BLaER1 treated with 17β-estradiol and CSF1 and Interleukin-3, amounts not matched to agents 10 nM and 100 nM (cell line): ENCODE results near the gene DDX3X.
"Not testable (repeated sequence)": the region's sequence is repeated elsewhere in the genome, so short reads cannot be mapped to it uniquely, and the experiment has no call there.

ENCODE experiments used
- H3K27ac ChIP-seq, 11 experiments: shearing (Covaris generic); formaldehyde crosslinking; 2 replicates each; pipeline ENCODE4 v1.8.1; 2022
- H3K27me3 ChIP-seq, 11 experiments: shearing (Covaris generic); formaldehyde crosslinking; 2 replicates each; pipeline ENCODE4 v1.8.1; 2022
- H3K36me3 ChIP-seq, 11 experiments: shearing (Covaris generic); formaldehyde crosslinking; 2 replicates each; pipeline ENCODE4 v1.8.1; 2022
- H3K4me1 ChIP-seq, 10 experiments: shearing (Covaris generic); formaldehyde crosslinking; 2 replicates each; pipeline ENCODE4 v1.8.1; 2022
- H3K4me2 ChIP-seq, 11 experiments: shearing (Covaris generic); formaldehyde crosslinking; 2 replicates each; pipeline ENCODE4 v1.8.1; 2022
- H3K4me3 ChIP-seq, 10 experiments: shearing (Covaris generic); formaldehyde crosslinking; 2 replicates each; pipeline ENCODE4 v1.8.1; 2022
- H3K9ac ChIP-seq, 11 experiments: shearing (Covaris generic); formaldehyde crosslinking; 2 replicates each; pipeline ENCODE4 v1.8.1; 2022
- H3K9me3 ChIP-seq, 11 experiments: shearing (Covaris generic); formaldehyde crosslinking; replicated peaks in 1 of 11; 2 replicates each; pipeline ENCODE4 v1.8.1; 2022
- H4K20me1 ChIP-seq, 11 experiments: shearing (Covaris generic); formaldehyde crosslinking; 2 replicates each; pipeline ENCODE4 v1.8.1; 2022
- Cebpa-rat ChIP-seq, 11 experiments: shearing (Covaris generic); IDR thresholded peaks; 2 replicates each; pipeline ENCODE4 v1.8.1; 2022

The DDX3X gene

DNA sequence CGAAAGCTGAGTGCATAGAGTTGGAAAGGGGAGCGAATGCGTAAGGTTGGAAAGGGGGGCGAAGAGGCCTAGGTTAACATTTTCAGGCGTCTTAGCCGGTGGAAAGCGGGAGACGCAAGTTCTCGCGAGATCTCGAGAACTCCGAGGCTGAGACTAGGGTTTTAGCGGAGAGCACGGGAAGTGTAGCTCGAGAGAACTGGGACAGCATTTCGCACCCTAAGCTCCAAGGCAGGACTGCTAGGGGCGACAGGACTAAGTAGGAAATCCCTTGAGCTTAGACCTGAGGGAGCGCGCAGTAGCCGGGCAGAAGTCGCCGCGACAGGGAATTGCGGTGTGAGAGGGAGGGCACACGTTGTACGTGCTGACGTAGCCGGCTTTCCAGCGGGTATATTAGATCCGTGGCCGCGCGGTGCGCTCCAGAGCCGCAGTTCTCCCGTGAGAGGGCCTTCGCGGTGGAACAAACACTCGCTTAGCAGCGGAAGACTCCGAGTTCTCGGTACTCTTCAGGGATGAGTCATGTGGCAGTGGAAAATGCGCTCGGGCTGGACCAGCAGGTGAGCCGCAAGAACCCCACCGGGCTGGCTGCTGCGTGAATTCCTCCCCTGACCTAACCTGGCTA lies at the start of gene DDX3X:
Gene DDX3X (plus strand): TSS at position 419 of the 619 bp plus-strand sequence. CDS start 91 bp downstream, at position 510.
- H4K20me1 ChIP-seq: peaks cover 40 to 73% (median 47%) of the 10 kb centered on the region in 11 experiments
- peak within 1 kb of the TSS; percentile 80 to 99 (median 92) for H3K4me2 ChIP-seq
- H3K9me3 ChIP-seq: no peaks in the 10 kb centered on the region
- H3K4me3 ChIP-seq: peak within 1 kb of the TSS; percentile 86 to 97 (median 92)
- peak within 1 kb of the TSS; percentile 97 to 100 (median 99) for H3K27ac ChIP-seq
- peaks cover 18 to 36% (median 31%) of the 10 kb centered on the region in 11 experiments; a peak in 21 of 22 replicates for H3K36me3 ChIP-seq
- H3K9ac ChIP-seq: peak within 1 kb of the TSS; percentile 97 to 100 (median 99)
- peaks cover 54 to 69% (median 62%) of the 10 kb centered on the region in 10 experiments for H3K4me1 ChIP-seq
- TF ChIP-seq Cebpa-rat (IDR thresholded peaks at IDR 0.05): no peak
- peaks cover 14 to 43% (median 42%) of the 10 kb centered on the region in 11 experiments; a peak in 21 of 22 replicates for H3K27me3 ChIP-seq

DNA sequence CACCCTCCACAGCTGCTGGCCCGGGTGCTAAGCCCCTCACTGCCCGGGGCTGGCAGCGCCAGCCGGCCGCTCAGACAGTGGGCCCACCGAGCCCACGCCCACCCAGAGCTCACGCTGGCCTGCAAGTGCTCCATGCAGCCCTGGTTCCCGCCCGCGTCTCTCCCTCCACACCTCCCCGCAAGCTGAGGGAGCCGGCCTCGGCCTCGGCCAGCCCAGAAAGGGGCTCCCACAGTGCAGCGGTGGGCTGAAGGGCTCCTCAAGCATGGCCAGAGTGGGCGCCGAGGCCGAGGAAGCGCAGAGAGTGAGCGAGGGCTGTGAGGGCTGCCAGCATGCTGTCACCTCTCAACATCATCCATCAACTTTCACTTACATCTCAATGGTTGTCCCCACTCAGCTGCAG lies 48.0 kb upstream of the DDX3X start:
- H3K9ac ChIP-seq, H3K36me3 ChIP-seq, H3K27me3 ChIP-seq, H3K9me3 ChIP-seq, H4K20me1 ChIP-seq, H3K27ac ChIP-seq, H3K4me3 ChIP-seq, H3K4me2 ChIP-seq: not testable (repeated sequence)
- H3K4me1 ChIP-seq: peaks cover 0 to 18% (median 8%) of the 10 kb centered on the region in 10 experiments; a peak in 13 of 20 replicates

DNA sequence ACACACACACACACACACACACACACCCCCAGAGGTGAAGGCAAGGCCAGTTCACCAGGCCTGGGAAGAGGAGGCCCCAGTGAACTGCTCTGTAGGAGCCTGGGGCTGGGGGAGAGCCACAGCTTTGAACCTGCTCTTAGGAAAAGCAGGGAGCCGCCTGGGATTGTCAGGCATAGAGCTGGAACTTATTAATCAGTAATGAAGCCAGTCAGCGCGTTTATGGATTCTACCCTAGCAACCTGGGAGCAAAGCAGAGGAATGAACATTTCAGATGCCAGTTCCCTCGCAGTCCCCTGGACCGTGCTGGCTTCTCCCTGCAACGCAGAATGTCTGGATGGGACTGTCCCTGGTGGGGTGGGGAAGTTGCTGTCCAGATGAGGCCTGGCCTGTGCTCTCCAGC lies 45.3 kb upstream of the DDX3X start:
- Histone ChIP-seq H4K20me1 (no peaks in the 10 kb centered on the region; a peak in 1 of 22 replicates), H3K4me1 (peaks cover 0 to 18% (median 8%) of the 10 kb centered on the region in 10 experiments; a peak in 13 of 20 replicates), H3K36me3 (no peaks in the 10 kb centered on the region), H3K27ac (no peak overlapping the region), H3K9ac (no peak overlapping the region), H3K27me3 (no peaks in the 10 kb centered on the region), H3K9me3 (peaks cover 6 to 12% (median 11%) of the 10 kb centered on the region in 11 experiments), H3K4me3 (no peak overlapping the region), H3K4me2 (peak overlapping the region in 6 of 11 experiments; percentile 30 to 53 (median 42); a peak in 10 of 22 replicates)
- no peak for TF ChIP-seq Cebpa-rat (IDR thresholded peaks at IDR 0.05)

DNA sequence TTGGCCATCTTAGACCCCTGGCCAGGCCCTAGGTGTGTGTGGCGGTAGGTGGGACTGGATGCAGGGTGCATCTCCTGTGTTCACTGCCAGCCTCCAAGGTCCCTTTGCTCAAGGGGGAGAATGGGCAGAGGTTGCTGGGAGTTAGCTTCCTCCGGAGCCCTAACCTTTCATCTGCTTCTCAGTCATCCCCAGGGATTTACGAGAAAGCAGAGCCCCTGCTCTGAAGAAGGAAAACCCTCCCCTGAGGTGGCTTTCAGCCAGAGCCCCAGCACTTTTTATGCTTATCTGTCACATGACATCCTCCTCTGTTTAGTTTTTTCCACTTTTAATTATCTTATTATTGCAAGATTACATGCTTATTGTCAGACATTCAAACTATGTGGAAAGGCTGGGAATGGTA lies 44.9 kb upstream of the DDX3X start:
- TF ChIP-seq Cebpa-rat (IDR thresholded peaks at IDR 0.05): no peak
- peaks cover 6 to 13% (median 11%) of the 10 kb centered on the region in 11 experiments for H3K9me3 ChIP-seq
- H3K9ac ChIP-seq: no peak overlapping the region
- H3K4me3 ChIP-seq: no peak overlapping the region
- no peaks in the 10 kb centered on the region for H3K36me3 ChIP-seq
- H3K4me2 ChIP-seq: peak overlapping the region in 6 of 11 experiments; percentile 30 to 53 (median 42); a peak in 11 of 22 replicates
- H3K27ac ChIP-seq: no peak overlapping the region
- H3K4me1 ChIP-seq: peaks cover 0 to 14% (median 8%) of the 10 kb centered on the region in 10 experiments; a peak in 13 of 20 replicates
- H4K20me1 ChIP-seq: no peaks in the 10 kb centered on the region
- H3K27me3 ChIP-seq: no peaks in the 10 kb centered on the region

DNA sequence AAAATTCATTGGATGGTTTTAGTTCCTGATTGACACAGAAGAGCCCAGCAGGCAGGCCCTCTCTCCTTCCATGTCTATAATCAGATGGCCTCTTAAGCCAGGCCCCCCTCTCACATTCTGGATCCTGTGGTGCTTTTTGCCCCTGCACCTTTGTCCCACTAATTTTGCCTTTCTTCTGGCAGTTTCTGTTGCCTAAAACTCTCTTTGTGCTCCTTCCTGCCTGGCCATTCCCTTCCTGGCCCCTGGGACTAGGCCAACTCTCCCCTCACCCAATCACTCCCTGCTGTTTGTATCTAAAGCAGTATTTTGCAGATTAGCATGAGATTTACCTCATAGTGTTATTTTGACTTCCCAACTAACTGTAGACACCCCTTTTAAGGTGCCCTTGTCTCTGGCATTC lies 42.7 kb upstream of the DDX3X start:
- H3K27ac ChIP-seq: no peak overlapping the region

DNA sequence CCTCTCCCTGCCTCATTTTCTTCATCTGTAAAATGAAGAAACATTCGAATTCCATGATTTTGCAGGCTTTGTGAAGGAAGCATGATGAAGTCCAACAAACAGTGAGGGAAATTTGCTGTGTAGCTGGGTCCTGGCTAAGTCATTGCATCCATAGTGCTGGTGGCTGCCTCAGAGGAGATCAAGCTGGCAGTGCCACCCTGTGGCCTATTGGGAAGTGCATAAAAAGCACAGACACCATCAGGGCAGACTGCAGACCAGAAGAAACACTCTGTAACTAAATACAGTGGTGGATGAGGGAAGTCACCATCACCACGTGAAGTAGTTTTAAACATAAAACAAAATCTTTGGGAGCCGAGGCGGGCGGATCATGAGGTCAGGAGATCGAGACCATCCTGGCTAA lies 40.7 kb upstream of the DDX3X start:
- Histone ChIP-seq H3K4me3 (no peak overlapping the region), H3K9ac (no peak overlapping the region), H3K36me3 (no peaks in the 10 kb centered on the region), H3K27ac (no peak overlapping the region), H3K27me3 (no peaks in the 10 kb centered on the region), H3K4me1 (peaks cover 8 to 19% (median 16%) of the 10 kb centered on the region in 10 experiments), H3K9me3 (peaks cover 6 to 13% (median 11%) of the 10 kb centered on the region in 11 experiments), H3K4me2 (no peak overlapping the region), H4K20me1 (no peaks in the 10 kb centered on the region)
- TF ChIP-seq Cebpa-rat (IDR thresholded peaks at IDR 0.05): no peak

More for the DNA sequence above, 42.7 kb upstream of the DDX3X start:
- no peaks in the 10 kb centered on the region for H4K20me1 ChIP-seq
- peaks cover 0 to 13% (median 8%) of the 10 kb centered on the region in 10 experiments; a peak in 13 of 20 replicates for H3K4me1 ChIP-seq
- no peaks in the 10 kb centered on the region for H3K27me3 ChIP-seq
- H3K4me3 ChIP-seq: no peak overlapping the region
- no peak overlapping the region for H3K9ac ChIP-seq
- H3K4me2 ChIP-seq: no peak overlapping the region
- H3K9me3 ChIP-seq: peaks cover 6 to 13% (median 11%) of the 10 kb centered on the region in 11 experiments
- no peak for TF ChIP-seq Cebpa-rat (IDR thresholded peaks at IDR 0.05)
- no peaks in the 10 kb centered on the region for H3K36me3 ChIP-seq

DNA sequence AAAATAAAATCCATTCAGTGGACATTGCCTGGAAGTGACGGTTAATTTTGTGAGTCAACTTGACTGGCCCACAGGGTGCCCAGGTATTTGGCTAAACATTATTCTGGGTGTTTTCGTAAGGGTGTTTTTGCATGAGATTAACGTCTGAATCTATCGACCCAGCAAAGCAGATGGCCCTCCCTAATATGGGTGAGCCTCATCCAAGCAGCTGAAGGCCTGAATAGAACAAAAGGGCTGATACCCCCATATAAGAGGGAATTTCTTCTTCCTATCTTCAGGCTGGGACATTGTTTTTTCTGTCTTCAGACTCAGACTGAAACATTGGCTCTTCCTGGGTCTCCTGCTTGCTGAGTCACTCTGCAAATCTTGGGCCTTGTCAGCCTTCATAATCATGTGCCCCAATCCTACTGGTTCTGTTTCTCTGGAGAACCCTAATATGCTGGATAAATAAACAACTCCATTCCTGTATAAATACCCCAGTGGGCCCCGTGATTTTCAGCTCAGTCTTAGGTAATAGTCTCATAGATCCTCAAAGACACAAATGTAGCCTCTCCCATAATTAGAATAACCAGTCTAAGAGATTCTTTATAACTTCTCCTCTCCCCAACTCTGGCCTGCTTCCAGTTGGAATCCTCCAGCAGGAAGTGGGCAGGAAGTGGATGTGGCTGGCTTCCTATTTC lies 33.1 kb upstream of the DDX3X start:
- no peak for TF ChIP-seq Cebpa-rat (IDR thresholded peaks at IDR 0.05)
- peak overlapping the region in 7 of 11 experiments; percentile 4 to 54 (median 40); a peak in 13 of 22 replicates for H3K27ac ChIP-seq
- H3K27me3 ChIP-seq: no peaks in the 10 kb centered on the region
- H3K36me3 ChIP-seq: no peaks in the 10 kb centered on the region
- H3K9me3 ChIP-seq: no peaks in the 10 kb centered on the region
- no peak overlapping the region for H3K4me3 ChIP-seq
- peak overlapping the region in 1 of 11 experiments; percentile 2; a peak in 1 of 22 replicates for H3K9ac ChIP-seq
- H3K4me1 ChIP-seq: peaks cover 25 to 63% (median 47%) of the 10 kb centered on the region in 10 experiments
- H4K20me1 ChIP-seq: no peaks in the 10 kb centered on the region
- peak overlapping the region; percentile 14 to 84 (median 76); a peak in 21 of 22 replicates for H3K4me2 ChIP-seq

DNA sequence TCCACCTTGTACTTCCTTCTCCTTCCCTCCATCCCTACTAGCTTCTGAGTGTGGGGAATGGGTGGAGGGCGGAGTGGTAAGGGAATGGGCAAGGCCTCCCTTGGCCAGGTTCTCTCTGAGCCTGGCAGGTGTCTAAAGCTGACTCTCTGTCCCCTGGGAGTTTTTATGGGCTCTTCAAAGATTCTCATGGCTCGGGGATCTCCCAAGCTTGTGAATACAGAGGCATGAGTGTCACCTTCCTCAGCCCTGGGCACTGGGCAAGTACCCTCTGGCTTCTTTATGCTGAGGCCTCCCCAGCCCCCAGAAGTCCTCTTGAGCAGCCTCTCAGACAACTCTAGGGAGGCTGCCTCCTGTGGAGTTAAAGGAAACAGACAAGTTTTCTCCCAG lies 32.5 kb upstream of the DDX3X start:
- TF ChIP-seq Cebpa-rat (IDR thresholded peaks at IDR 0.05): no peak
- Histone ChIP-seq H3K27ac (peak overlapping the region in 6 of 11 experiments; percentile 37 to 54 (median 43); a peak in 12 of 22 replicates), H3K4me3 (no peak overlapping the region), H3K9me3 (no peaks in the 10 kb centered on the region), H4K20me1 (no peaks in the 10 kb centered on the region), H3K36me3 (no peaks in the 10 kb centered on the region), H3K27me3 (no peaks in the 10 kb centered on the region), H3K4me2 (peak overlapping the region; percentile 14 to 84 (median 76); a peak in 21 of 22 replicates), H3K9ac (peak overlapping the region in 1 of 11 experiments; percentile 2; a peak in 2 of 22 replicates), H3K4me1 (peaks cover 25 to 63% (median 47%) of the 10 kb centered on the region in 10 experiments)

DNA sequence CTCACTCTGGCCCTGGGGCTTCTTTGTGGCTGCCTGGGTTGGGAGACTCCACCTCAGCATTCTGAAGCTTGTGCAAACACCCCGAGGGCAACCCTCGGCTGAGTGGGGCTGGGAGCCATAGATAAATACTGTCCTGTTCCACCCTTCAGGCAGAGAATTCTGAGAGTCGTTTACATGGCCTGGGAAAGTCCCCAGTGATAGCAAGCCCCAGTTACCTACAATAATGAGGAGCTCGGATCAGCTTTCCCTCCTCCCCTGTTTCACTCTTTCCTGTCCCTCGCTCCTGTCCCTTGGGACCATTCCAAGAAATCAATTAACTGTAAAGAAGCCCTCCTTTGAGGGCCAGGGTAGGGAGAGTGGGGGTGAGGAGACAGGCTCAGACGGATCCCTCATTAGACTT lies 31.6 kb upstream of the DDX3X start:
- no peaks in the 10 kb centered on the region for H3K9me3 ChIP-seq
- H3K9ac ChIP-seq: peak overlapping the region in 1 of 11 experiments; percentile 13; a peak in 1 of 22 replicates
- H3K27ac ChIP-seq: peak overlapping the region in 3 of 11 experiments; percentile 43 to 54 (median 53); a peak in 6 of 22 replicates
- peak overlapping the region in 6 of 11 experiments; percentile 45 to 84 (median 76); a peak in 11 of 22 replicates for H3K4me2 ChIP-seq
- no peak for TF ChIP-seq Cebpa-rat (IDR thresholded peaks at IDR 0.05)
- H3K36me3 ChIP-seq: no peaks in the 10 kb centered on the region
- peaks cover 25 to 63% (median 47%) of the 10 kb centered on the region in 10 experiments for H3K4me1 ChIP-seq
- H3K4me3 ChIP-seq: no peak overlapping the region
- H4K20me1 ChIP-seq: no peaks in the 10 kb centered on the region
- no peaks in the 10 kb centered on the region for H3K27me3 ChIP-seq
